T-cell (primary cell): ENCODE results near the gene THAP5. TPM values are rescaled to one million over a fixed set of nuclear protein-coding genes. Genes with fewer than 3 reads are reported as not detected.

Source experiments
- ATAC-seq, 4 experiments: fragments of 200-7000 bp in 3 of 4; fragments of 150-1000 bp in 1 of 4; cut with Tn5 transposase; replicated peaks in 1 of 4; 1 replicate in 3 of 4; 2 replicates in 1 of 4; pipeline ENCODE4 v1.10.0; 2021; ENCODE audit warnings: moderate library complexity in 3 of 4, mild to moderate bottlenecking in 2 of 4, moderate number of reproducible peaks in 1 of 4
- CTCF ChIA-PET, 2 donors: fragments of 300-600 bp; sonication (Branson Sonifier 250); formaldehyde crosslinking; loops; one replicate each; lab custom pipeline; 2022; ENCODE audit warnings: antibody characterized with exemption in 2 of 2; lab: Charles Lee
- POLR2A ChIA-PET, 2 donors: fragments of 300-600 bp; sonication (Branson Sonifier 250); formaldehyde crosslinking; loops; one replicate each; lab custom pipeline; 2022; ENCODE audit warnings: antibody characterized with exemption in 2 of 2; lab: Charles Lee
- DNase-seq, 35 experiments: peaks; one replicate each; pipeline versions ENCODE4 v3.0.0 to v3.0.0-alpha.2; 2013 to 2023
- H3K27ac ChIP-seq: one replicate; pipeline ENCODE4 v1.5.1; 2013; ENCODE audit warnings: low read length
- H3K27me3 ChIP-seq, 2 experiments: replicated peaks in 1 of 2; 1 replicate in 1 of 2; 2 replicates in 1 of 2; pipeline versions ENCODE4 v1.6.1 to v1.7.0; 2013; ENCODE audit warnings: low read length in 1 of 2, mixed read lengths in 1 of 2; ENCODE audit not compliant: control insufficient read depth in 2 of 2, insufficient read depth in 2 of 2; ENCODE audit errors: extremely low read depth in 1 of 2
- H3K36me3 ChIP-seq, 2 donors: 1 replicate in 1 of 2; 2 replicates in 1 of 2; pipeline versions ENCODE4 v1.6.1 to v1.7.0; 2013; ENCODE audit warnings: low read length in 1 of 2; ENCODE audit not compliant: control insufficient read depth in 2 of 2, insufficient read depth in 1 of 2; ENCODE audit errors: extremely low read depth in 1 of 2
- H3K4me1 ChIP-seq, 2 experiments: 1 replicate in 1 of 2; 2 replicates in 1 of 2; pipeline versions ENCODE4 v1.6.1 to v1.7.0; 2013; ENCODE audit warnings: low read length in 2 of 2, mixed read lengths in 1 of 2; ENCODE audit not compliant: insufficient read depth in 2 of 2, control insufficient read depth in 1 of 2; ENCODE audit errors: extremely low read depth in 1 of 2
- H3K4me3 ChIP-seq, 2 donors: 1 replicate in 1 of 2; 2 replicates in 1 of 2; pipeline versions ENCODE4 v1.5.1 to v1.7.0; 2013; ENCODE audit warnings: mild to moderate bottlenecking in 2 of 2, low read length in 1 of 2, moderate library complexity in 1 of 2; ENCODE audit not compliant: control insufficient read depth in 1 of 2; ENCODE audit errors: extremely low read depth in 1 of 2
- H3K9me3 ChIP-seq: 2 replicates; pipeline ENCODE4 v1.7.0; 2013
- H3K27ac Mint-ChIP-seq, 2 donors: one replicate each; pipeline ENCODE4 v1.8.0; 2020 to 2021; ENCODE audit warnings: mild to moderate bottlenecking in 2 of 2, mixed read lengths in 2 of 2
- H3K27me3 Mint-ChIP-seq, 2 donors: one replicate each; pipeline ENCODE4 v1.8.0; 2021 to 2022; ENCODE audit warnings: mixed read lengths in 2 of 2
- H3K36me3 Mint-ChIP-seq: one replicate; pipeline ENCODE4 v1.8.0; 2021; ENCODE audit warnings: mixed read lengths
- H3K4me1 Mint-ChIP-seq, 3 donors: one replicate each; pipeline ENCODE4 v1.8.0; 2020 to 2022; ENCODE audit warnings: mixed read lengths in 3 of 3, mild to moderate bottlenecking in 1 of 3
- H3K4me3 Mint-ChIP-seq, 3 donors: one replicate each; pipeline ENCODE4 v1.8.0; 2020 to 2022; ENCODE audit warnings: mild to moderate bottlenecking in 3 of 3, mixed read lengths in 3 of 3, moderate library complexity in 3 of 3
- H3K9me3 Mint-ChIP-seq, 3 donors: one replicate each; pipeline ENCODE4 v1.8.0; 2020 to 2022; ENCODE audit warnings: mixed read lengths in 3 of 3
- WGBS: methylation state at CpG from one replicate; pipeline ENCODE4 v1.1.5; 2013; ENCODE audit warnings: missing lambda C conversion rate; ENCODE audit not compliant: insufficient coverage; 5-methylcytosine and 5-hydroxymethylcytosine counted together
- total RNA-seq, 35 experiments: library from RNA in 6 of 35; stranded (reverse) in 6 of 35; fragments of 120-200 nt in 1 of 35; gene quantifications; one replicate each; pipeline versions ENCODE4 v1.2.1 to v1.2.4 and lab custom pipeline; 2013 to 2026

THAP5 gene
- total RNA-seq, 5 donors from 2014 or later (not counting 1 experiment from before 2014, with no cell fraction given): 20.8 to 38.7 (median 36.1) TPM

- Histone ChIP-seq H3K4me1 (no peaks in the 10 kb centered on the region), H3K9me3 (no peaks in the 10 kb centered on the region), H3K27me3 (peaks cover 0 to 2% of the 10 kb centered on the region in 2 experiments), H3K36me3 (no peaks in the 10 kb centered on the region), H3K27ac (no peak overlapping the region), H3K4me3 (no peak overlapping the region)
- Mint-ChIP-seq H3K9me3 (no peaks in the 10 kb centered on the region), H3K4me1 (no peaks in the 10 kb centered on the region), H3K27me3 (no peaks in the 10 kb centered on the region), H3K27ac (no peak overlapping the region), H3K4me3 (no peak overlapping the region), H3K36me3 (no peaks in the 10 kb centered on the region)
- ATAC-seq (no peak), DNase-seq (no peak)
- CTCF ChIA-PET: interaction anchor here in 1 of 2 donors (1.0 kb wide), 1 partner anchor 15 kb away, joined by 3 read pairs; no protein-coding TSS in a partner anchor
- POLR2A ChIA-PET: no interaction called here
- 60% methylated on average over 1 of the region's 2 CpGs for WGBS
These were observed 40.1 kb upstream of the THAP5 start for GRCh38 chr7:108609643-108610042.

- POLR2A ChIA-PET: no interaction called here
These were observed 36.2 kb upstream of the THAP5 start for GRCh38 chr7:108605559-108606201.

GRCh38 chr7:108604307-108605077, 35.0 kb upstream of the THAP5 start:
- ChIA-PET CTCF (no interaction called here), POLR2A (no interaction called here)
- Histone ChIP-seq H3K4me1 (no peaks in the 10 kb centered on the region), H3K9me3 (no peaks in the 10 kb centered on the region), H3K27me3 (peaks cover 0 to 3% of the 10 kb centered on the region in 2 experiments), H3K4me3 (no peak overlapping the region), H3K36me3 (no peaks in the 10 kb centered on the region), H3K27ac (no peak overlapping the region)
- Mint-ChIP-seq H3K27me3 (peaks cover 9 to 11% of the 10 kb centered on the region in 2 donors), H3K27ac (no peak overlapping the region), H3K36me3 (no peaks in the 10 kb centered on the region), H3K9me3 (no peaks in the 10 kb centered on the region), H3K4me3 (no peak overlapping the region), H3K4me1 (no peaks in the 10 kb centered on the region)
- WGBS: 74% methylated on average over 3 of the region's 11 CpGs
- DNase-seq (no peak), ATAC-seq (no peak)

More at GRCh38 chr7:108605559-108606201, 36.2 kb upstream of the THAP5 start:
- CTCF ChIA-PET: interaction anchor here in 1 of 2 donors (0.7 kb wide), 1 partner anchor 1609 kb away, joined by 4 read pairs; no protein-coding TSS in a partner anchor
- WGBS: 83% methylated on average over 2 of the region's 7 CpGs
- H3K4me1 ChIP-seq: no peaks in the 10 kb centered on the region
- no peaks in the 10 kb centered on the region for H3K36me3 ChIP-seq
- Mint-ChIP-seq H3K4me3 (no peak overlapping the region), H3K27me3 (peaks cover 0 to 3% of the 10 kb centered on the region in 2 donors), H3K27ac (no peak overlapping the region), H3K9me3 (no peaks in the 10 kb centered on the region), H3K36me3 (no peaks in the 10 kb centered on the region), H3K4me1 (no peaks in the 10 kb centered on the region)
- no peak overlapping the region for H3K27ac ChIP-seq
- H3K27me3 ChIP-seq: peaks cover 0 to 3% of the 10 kb centered on the region in 2 experiments
- ATAC-seq (no peak), DNase-seq (no peak)
- no peak overlapping the region for H3K4me3 ChIP-seq
- H3K9me3 ChIP-seq: no peaks in the 10 kb centered on the region

- Histone ChIP-seq H3K27me3 (peaks cover 0 to 3% of the 10 kb centered on the region in 2 experiments), H3K4me1 (no peaks in the 10 kb centered on the region), H3K36me3 (no peaks in the 10 kb centered on the region), H3K4me3 (no peak overlapping the region), H3K27ac (no peak overlapping the region), H3K9me3 (no peaks in the 10 kb centered on the region)
- DNase-seq (no peak), ATAC-seq (no peak)
- 68% methylated on average over 3 of the region's 8 CpGs for WGBS
- H3K9me3 Mint-ChIP-seq: no peaks in the 10 kb centered on the region
- H3K27me3 Mint-ChIP-seq: peaks cover 10 to 12% of the 10 kb centered on the region in 2 donors
- CTCF ChIA-PET: no interaction called here
- no peaks in the 10 kb centered on the region for H3K4me1 Mint-ChIP-seq
- POLR2A ChIA-PET: no interaction called here
- no peak overlapping the region for H3K27ac Mint-ChIP-seq
- no peak overlapping the region for H3K4me3 Mint-ChIP-seq
- no peaks in the 10 kb centered on the region for H3K36me3 Mint-ChIP-seq
These were observed 34.3 kb upstream of the THAP5 start for GRCh38 chr7:108603656-108604306.

GRCh38 chr7:108600399-108600798, 30.9 kb upstream of the THAP5 start:
- Histone ChIP-seq H3K4me3 (no peak overlapping the region), H3K9me3 (no peaks in the 10 kb centered on the region), H3K27ac (no peak overlapping the region), H3K36me3 (no peaks in the 10 kb centered on the region), H3K27me3 (peaks cover 0 to 6% of the 10 kb centered on the region in 2 experiments), H3K4me1 (no peaks in the 10 kb centered on the region)
- H3K36me3 Mint-ChIP-seq: no peaks in the 10 kb centered on the region
- DNase-seq (no peak), ATAC-seq (no peak)
- no peak overlapping the region for H3K4me3 Mint-ChIP-seq
- ChIA-PET CTCF (no interaction called here), POLR2A (no interaction called here)
- no CpG with 5 or more reads among the region's 1 CpG for WGBS
- no peak overlapping the region for H3K27ac Mint-ChIP-seq
- H3K9me3 Mint-ChIP-seq: no peaks in the 10 kb centered on the region
- H3K4me1 Mint-ChIP-seq: no peaks in the 10 kb centered on the region
- peaks cover 10 to 12% of the 10 kb centered on the region in 2 donors for H3K27me3 Mint-ChIP-seq

GRCh38 chr7:108598914-108599580, 29.5 kb upstream of the THAP5 start:
- no peaks in the 10 kb centered on the region for H3K4me1 Mint-ChIP-seq
- no peaks in the 10 kb centered on the region for H3K36me3 Mint-ChIP-seq
- Histone ChIP-seq H3K4me3 (no peak overlapping the region), H3K36me3 (no peaks in the 10 kb centered on the region), H3K27ac (no peak overlapping the region), H3K9me3 (no peaks in the 10 kb centered on the region), H3K4me1 (no peaks in the 10 kb centered on the region), H3K27me3 (peaks cover 0 to 6% of the 10 kb centered on the region in 2 experiments)
- ATAC-seq (no peak), DNase-seq (no peak)
- no peak overlapping the region for H3K27ac Mint-ChIP-seq
- ChIA-PET CTCF (no interaction called here), POLR2A (no interaction called here)
- WGBS: 100% methylated on average over 3 of the region's 6 CpGs
- peaks cover 10 to 12% of the 10 kb centered on the region in 2 donors for H3K27me3 Mint-ChIP-seq
- H3K9me3 Mint-ChIP-seq: no peaks in the 10 kb centered on the region
- H3K4me3 Mint-ChIP-seq: no peak overlapping the region
